Camera-type eye (tissue), 1 donor: ENCODE results near the gene LCMT1. TPM values are rescaled to one million over a fixed set of nuclear protein-coding genes. Genes with fewer than 3 reads are reported as not detected.

ENCODE experiments used
- total RNA-seq: library from RNA; depleted of rRNA; stranded (reverse); fragments of >200 nt; gene quantifications from one replicate; pipeline ENCODE4 v1.2.3, GENCODE V29; 2014

LCMT1 gene
- total RNA-seq = 36.8 TPM

GRCh38 chr16:25111403-25112166 is at the start of gene LCMT1:
TSS of gene LCMT1 (plus strand) at chr16:25111742. CDS start at chr16:25111884, 142 bp downstream.

Other genes starting within 250 kb of the LCMT1 start
- 73.6 TPM for gene ARHGAP17, start 96.4 kb upstream of the LCMT1 start, total RNA-seq
- not detected for gene AQP8, start 105.2 kb downstream of the LCMT1 start, total RNA-seq
- gene ZKSCAN2, start 146.1 kb downstream of the LCMT1 start, total RNA-seq = 21.2 TPM